Mesothelial cell of epicardium (in vitro differentiated cells): ENCODE measurements around the gene AEBP2. TPM values are rescaled to one million over a fixed set of nuclear protein-coding genes. Genes with fewer than 3 reads are reported as not detected.
"Not testable (repeated sequence)": the region's sequence is repeated elsewhere in the genome, so short reads cannot be mapped to it uniquely, and the experiment has no call there.

ENCODE experiments used
- DNase-seq, 2 experiments: peaks; one replicate each; pipeline ENCODE4 v3.0.0; 2021; ENCODE audit warnings: low spot score in 2 of 2; ENCODE audit not compliant: unreplicated experiment in 2 of 2
- H3K27ac Mint-ChIP-seq: 2 replicates; pipeline ENCODE4 v1.8.0; 2021; ENCODE audit warnings: mixed read lengths
- H3K27me3 Mint-ChIP-seq: 2 replicates; pipeline ENCODE4 v1.8.0; 2021; ENCODE audit warnings: low read depth, mixed read lengths
- H3K36me3 Mint-ChIP-seq: 2 replicates; pipeline ENCODE4 v1.8.0; 2021; ENCODE audit warnings: mixed read lengths
- H3K4me1 Mint-ChIP-seq: 2 replicates; pipeline ENCODE4 v1.8.0; 2021; ENCODE audit warnings: mixed read lengths
- H3K4me3 Mint-ChIP-seq: 2 replicates; pipeline ENCODE4 v1.8.0; 2021; ENCODE audit warnings: mild to moderate bottlenecking, moderate library complexity, mixed read lengths
- H3K9me3 Mint-ChIP-seq: 2 replicates; pipeline ENCODE4 v1.8.0; 2021; ENCODE audit warnings: mixed read lengths
- CTCF ChIP-seq: fragments of 200-600 bp; sonication (generic); IDR thresholded peaks from one replicate; pipeline ENCODE4 v1.5.0; 2021; ENCODE audit warnings: antibody characterized with exemption; ENCODE audit not compliant: unreplicated experiment
- total RNA-seq: library from RNA; stranded (reverse); gene quantifications from 3 replicates; pipeline ENCODE4 v1.2.1, GENCODE V29; 2021

AEBP2 gene
- 58.4 to 65.6 TPM (median 59.7 TPM) in 3 replicates for total RNA-seq

GRCh38 chr12:19439059-19440018 lies at the start of gene AEBP2:
TSS of gene AEBP2 (plus strand) at chr12:19439492. CDS start at chr12:19439700, 208 bp downstream.
- H3K36me3 Mint-ChIP-seq, result no peaks in the 10 kb centered on the region
- H3K4me1 Mint-ChIP-seq, result peaks cover 17% of the 10 kb centered on the region

GRCh38 chr12:19390051-19390598 lies 49.2 kb upstream of the AEBP2 start:
- peak overlapping the region; percentile 17 for H3K27ac Mint-ChIP-seq
- H3K36me3 Mint-ChIP-seq, result no peaks in the 10 kb centered on the region
- H3K27me3 Mint-ChIP-seq, result no peaks in the 10 kb centered on the region
- DNase-seq, result no peak
- TF ChIP-seq CTCF, result no peak
- no peak overlapping the region for H3K4me3 Mint-ChIP-seq
- no peaks in the 10 kb centered on the region for H3K9me3 Mint-ChIP-seq
- H3K4me1 Mint-ChIP-seq, result peaks cover 29% of the 10 kb centered on the region

More at GRCh38 chr12:19439059-19440018, at the start of gene AEBP2:
- Mint-ChIP-seq H3K9me3 (no peaks in the 10 kb centered on the region), H3K4me3 (peak within 1 kb of the TSS; percentile 98), H3K27me3 (no peaks in the 10 kb centered on the region), H3K27ac (peak within 1 kb of the TSS; percentile 97)
- no peak for TF ChIP-seq CTCF
- DNase-seq, result peak; percentile 84 to 86

GRCh38 chr12:19392644-19393043 lies 46.6 kb upstream of the AEBP2 start:
- not testable (repeated sequence) for H3K36me3 Mint-ChIP-seq, H3K27ac Mint-ChIP-seq, H3K4me3 Mint-ChIP-seq, H3K27me3 Mint-ChIP-seq, DNase-seq, H3K9me3 Mint-ChIP-seq
- H3K4me1 Mint-ChIP-seq, result peaks cover 23% of the 10 kb centered on the region

GRCh38 chr12:19394385-19394784 lies 44.9 kb upstream of the AEBP2 start:
- Mint-ChIP-seq H3K27ac (no peak overlapping the region), H3K4me1 (peaks cover 15% of the 10 kb centered on the region), H3K9me3 (no peaks in the 10 kb centered on the region), H3K4me3 (no peak overlapping the region), H3K36me3 (no peaks in the 10 kb centered on the region), H3K27me3 (no peaks in the 10 kb centered on the region)
- no peak for TF ChIP-seq CTCF
- no peak for DNase-seq

GRCh38 chr12:19397534-19397933 lies 41.8 kb upstream of the AEBP2 start:
- Mint-ChIP-seq H3K4me3 (no peak overlapping the region), H3K27ac (no peak overlapping the region), H3K4me1 (peaks cover 8% of the 10 kb centered on the region), H3K36me3 (no peaks in the 10 kb centered on the region), H3K27me3 (no peaks in the 10 kb centered on the region), H3K9me3 (no peaks in the 10 kb centered on the region)
- DNase-seq, result no peak
- TF ChIP-seq CTCF, result no peak
